ENCODE data around the gene KDM8. TPM values are rescaled to one million over a fixed set of nuclear protein-coding genes. Genes with fewer than 3 reads are reported as not detected.
A peak's percentile ranks its signal among the peaks of the same experiment; 100 is the strongest.

Gene KDM8
- total and polyA plus RNA-seq, 4 experiments from 2014 or later = 4.8 to 31.0 (median 18.4) TPM

DNA sequence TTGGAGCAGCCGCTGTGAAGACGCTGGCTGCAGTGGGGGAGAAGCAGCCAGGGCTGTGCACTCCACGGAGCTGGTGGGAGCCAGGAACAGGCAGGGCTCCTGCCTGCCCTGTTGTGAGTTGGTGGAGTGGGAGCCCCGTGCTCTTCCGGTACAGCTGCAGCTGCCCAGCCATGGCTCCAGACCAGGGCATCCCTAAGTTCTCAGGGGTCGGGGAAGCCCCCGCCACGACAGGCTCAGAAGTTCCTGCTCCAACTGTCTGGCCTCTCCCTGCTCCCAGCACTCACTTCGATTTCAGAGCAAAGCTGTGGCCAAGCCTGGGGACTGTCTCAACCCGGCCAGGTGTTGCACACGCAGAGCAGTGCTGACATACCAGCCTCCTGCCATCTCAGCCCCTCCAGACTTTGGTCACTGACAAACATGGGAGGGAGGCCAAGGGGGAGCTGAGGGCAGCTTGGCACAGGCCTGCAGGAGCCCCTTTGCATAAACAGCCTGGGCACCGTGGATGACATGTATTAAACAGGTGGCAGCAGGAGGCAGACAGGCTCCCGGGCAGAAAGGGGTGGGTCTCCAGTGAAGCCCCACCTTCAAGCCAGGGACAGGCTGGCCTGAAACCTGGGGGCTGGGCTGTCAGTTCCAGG lies 13.9 kb upstream of the KDM8 start:
- no peaks in the 10 kb centered on the region for H3K36me3 Mint-ChIP-seq
- POLR2A ChIA-PET (ENCODE audit: partially characterized antibody) = interaction anchor here (1.4 kb wide), 3 partner anchors 10 to 20 kb away, joined by 3 to 6 read pairs (median 5); partner anchors contain the start of gene KDM8

GRCh38 chr16:27190316-27190871 lies 12.9 kb upstream of the KDM8 start:
- Histone ChIP-seq H3K4me3 (ENCODE audit: low read length in 2 of 2) (no peak overlapping the region), H3K27ac (ENCODE audit: low read depth, low read length) (no peak overlapping the region), H3K36me3 (ENCODE audit: insufficient read depth, low read length) (no peaks in the 10 kb centered on the region), H3K27me3 (ENCODE audit: insufficient read depth, low read length) (no peaks in the 10 kb centered on the region), H3K9me3 (ENCODE audit: control insufficient read depth in 1 of 2, low read length in 2 of 2) (no peaks in the 10 kb centered on the region), H3K4me1 (ENCODE audit: insufficient read depth, low read length) (peaks cover 15% of the 10 kb centered on the region)
- intact Hi-C loops (cut with micrococcal nuclease) = no loop called here
- H3K4me3 Mint-ChIP-seq = no peak overlapping the region
- H3K27me3 Mint-ChIP-seq = no peaks in the 10 kb centered on the region
- H3K4me1 Mint-ChIP-seq = peaks cover 14 to 33% (median 20%) of the 10 kb centered on the region in 4 donors
- peak overlapping the region in 1 of 7 donors; percentile 22 for H3K27ac Mint-ChIP-seq
- ChIA-PET POLR2A (ENCODE audit: partially characterized antibody) (interaction anchor here (1.0 to 1.4 kb wide), 4 partner anchors 9 to 21 kb away, joined by 3 to 6 read pairs (median 4); partner anchors contain the start of gene KDM8), CTCF (ENCODE audit: partially characterized antibody) (interaction anchor here (1.5 to 11.1 kb wide), 2 partner anchors 12 to 16 kb away, joined by 3 to 164 read pairs; no protein-coding TSS in a partner anchor)
- no peaks in the 10 kb centered on the region for H3K36me3 Mint-ChIP-seq
- H3K9me3 Mint-ChIP-seq = no peaks in the 10 kb centered on the region
- no peak for DNase-seq

More for the DNA sequence above, 13.9 kb upstream of the KDM8 start:
- no peaks in the 10 kb centered on the region for H3K27me3 Mint-ChIP-seq
- Histone ChIP-seq H3K27me3 (ENCODE audit: insufficient read depth, low read length) (no peaks in the 10 kb centered on the region), H3K9me3 (ENCODE audit: control insufficient read depth in 1 of 2, low read length in 2 of 2) (no peaks in the 10 kb centered on the region), H3K4me1 (ENCODE audit: insufficient read depth, low read length) (peaks cover 6% of the 10 kb centered on the region), H3K27ac (ENCODE audit: low read depth, low read length) (no peak overlapping the region), H3K4me3 (ENCODE audit: low read length in 2 of 2) (no peak overlapping the region), H3K36me3 (ENCODE audit: insufficient read depth, low read length) (no peaks in the 10 kb centered on the region)
- H3K4me3 Mint-ChIP-seq = no peak overlapping the region
- no peak for DNase-seq
- no peak overlapping the region for H3K27ac Mint-ChIP-seq
- H3K4me1 Mint-ChIP-seq = peaks cover 7 to 23% (median 11%) of the 10 kb centered on the region in 4 donors
- CTCF ChIA-PET (ENCODE audit: partially characterized antibody) = interaction anchor here (0.7 to 11.1 kb wide), 4 partner anchors 10 to 78 kb away, joined by 3 to 164 read pairs (median 10); no protein-coding TSS in a partner anchor
- H3K9me3 Mint-ChIP-seq = no peaks in the 10 kb centered on the region
- intact Hi-C loops (cut with micrococcal nuclease) = no loop called here

GRCh38 chr16:27191352-27191924 lies 11.9 kb upstream of the KDM8 start:
- Mint-ChIP-seq H3K36me3 (no peaks in the 10 kb centered on the region), H3K9me3 (no peaks in the 10 kb centered on the region), H3K27ac (peak overlapping the region in 2 of 7 donors; percentile 55 to 75), H3K4me1 (peaks cover 22 to 38% (median 28%) of the 10 kb centered on the region in 4 donors), H3K27me3 (no peaks in the 10 kb centered on the region), H3K4me3 (no peak overlapping the region)
- Histone ChIP-seq H3K9me3 (ENCODE audit: control insufficient read depth in 1 of 2, low read length in 2 of 2) (no peaks in the 10 kb centered on the region), H3K36me3 (ENCODE audit: insufficient read depth, low read length) (no peaks in the 10 kb centered on the region), H3K27me3 (ENCODE audit: insufficient read depth, low read length) (no peaks in the 10 kb centered on the region), H3K4me3 (ENCODE audit: low read length in 2 of 2) (no peak overlapping the region), H3K27ac (ENCODE audit: low read depth, low read length) (no peak overlapping the region), H3K4me1 (ENCODE audit: insufficient read depth, low read length) (peaks cover 26% of the 10 kb centered on the region)
- ChIA-PET CTCF (ENCODE audit: partially characterized antibody) (interaction anchor here (1.2 to 11.1 kb wide), 3 partner anchors 13 to 18 kb away, joined by 3 to 164 read pairs (median 3); no protein-coding TSS in a partner anchor), POLR2A (ENCODE audit: partially characterized antibody) (interaction anchor here (1.0 to 5.3 kb wide), 2 partner anchors 12 kb away, joined by 3 to 33 read pairs; partner anchors contain the start of gene KDM8)
- intact Hi-C loops (cut with micrococcal nuclease) = no loop called here
- DNase-seq = no peak

DNA sequence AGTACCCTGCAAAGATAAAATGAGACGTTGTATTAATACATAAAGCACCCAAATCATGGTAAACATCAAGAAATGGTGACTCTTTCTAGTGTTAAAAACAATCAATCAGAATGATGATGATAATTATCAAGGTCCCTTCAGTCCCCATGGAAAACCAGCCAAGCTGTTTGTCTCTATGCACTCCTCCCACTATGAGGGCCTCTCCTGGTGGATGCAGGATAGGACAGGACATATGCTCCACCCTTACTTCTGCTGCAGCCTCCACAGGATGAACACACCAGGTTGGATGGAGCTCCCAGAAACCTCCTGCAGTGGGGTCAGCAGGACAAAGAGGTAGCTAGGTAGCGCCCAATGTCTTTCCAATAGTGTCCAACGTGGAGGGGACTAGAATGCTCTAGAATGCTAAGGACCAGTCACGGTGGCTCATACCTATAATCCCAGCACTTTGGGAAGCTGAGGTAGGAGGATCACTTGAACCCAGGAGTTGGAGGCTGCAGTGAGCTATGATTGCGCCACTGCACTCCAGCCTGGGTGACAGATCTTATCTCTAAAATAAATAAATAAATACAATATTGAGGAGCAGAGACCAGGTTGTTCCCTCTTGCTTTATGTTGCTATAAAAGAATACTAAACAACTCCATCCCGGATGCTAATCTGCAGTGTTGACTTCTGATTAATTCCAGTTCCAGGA lies 9.9 kb upstream of the KDM8 start:
- H3K27ac ChIP-seq (ENCODE audit: low read depth, low read length) = no peak overlapping the region
- CTCF ChIA-PET (ENCODE audit: partially characterized antibody) = interaction anchor here (0.9 to 11.1 kb wide), 7 partner anchors 11 to 252 kb away, joined by 3 to 164 read pairs (median 4); no protein-coding TSS in a partner anchor
- H3K36me3 Mint-ChIP-seq = no peaks in the 10 kb centered on the region
- peaks cover 0 to 3% (median 0%) of the 10 kb centered on the region in 8 donors for H3K9me3 Mint-ChIP-seq
- peaks cover 35 to 57% (median 46%) of the 10 kb centered on the region in 4 donors for H3K4me1 Mint-ChIP-seq
- peak overlapping the region in 5 of 7 donors; percentile 29 to 99 (median 72) for H3K27ac Mint-ChIP-seq
- POLR2A ChIA-PET (ENCODE audit: partially characterized antibody) = interaction anchor here (0.7 to 8.0 kb wide), 5 partner anchors 10 to 42 kb away, joined by 4 to 95 read pairs (median 27); partner anchors contain the start of gene KDM8
- H3K27me3 ChIP-seq (ENCODE audit: insufficient read depth, low read length) = no peaks in the 10 kb centered on the region
- no peak overlapping the region for H3K4me3 ChIP-seq (ENCODE audit: low read length in 2 of 2)
- H3K4me3 Mint-ChIP-seq = no peak overlapping the region
- H3K4me1 ChIP-seq (ENCODE audit: insufficient read depth, low read length) = peaks cover 46% of the 10 kb centered on the region
- H3K36me3 ChIP-seq (ENCODE audit: insufficient read depth, low read length) = no peaks in the 10 kb centered on the region
- no peak for DNase-seq
- H3K9me3 ChIP-seq (ENCODE audit: control insufficient read depth in 1 of 2, low read length in 2 of 2) = no peaks in the 10 kb centered on the region
- no peaks in the 10 kb centered on the region for H3K27me3 Mint-ChIP-seq
- intact Hi-C loops (cut with micrococcal nuclease) = no loop called here

- Mint-ChIP-seq H3K27me3 (no peaks in the 10 kb centered on the region), H3K4me1 (peaks cover 47 to 75% (median 63%) of the 10 kb centered on the region in 4 donors), H3K9me3 (peaks cover 0 to 7% (median 0%) of the 10 kb centered on the region in 8 donors), H3K36me3 (no peaks in the 10 kb centered on the region), H3K27ac (peak overlapping the region; percentile 85 to 99 (median 98)), H3K4me3 (peak overlapping the region in 4 of 8 donors; percentile 74 to 89 (median 84))
- DNase-seq = no peak
- Histone ChIP-seq H3K36me3 (ENCODE audit: insufficient read depth, low read length) (no peaks in the 10 kb centered on the region), H3K4me1 (ENCODE audit: insufficient read depth, low read length) (peaks cover 64% of the 10 kb centered on the region), H3K27me3 (ENCODE audit: insufficient read depth, low read length) (no peaks in the 10 kb centered on the region), H3K4me3 (ENCODE audit: low read length in 2 of 2) (no peak overlapping the region), H3K27ac (ENCODE audit: low read depth, low read length) (peak overlapping the region; percentile 43), H3K9me3 (ENCODE audit: control insufficient read depth in 1 of 2, low read length in 2 of 2) (no peaks in the 10 kb centered on the region)
- ChIA-PET CTCF (ENCODE audit: partially characterized antibody) (interaction anchor here (0.8 to 11.1 kb wide), 17 partner anchors 8 to 173 kb away, joined by 3 to 164 read pairs (median 5); no protein-coding TSS in a partner anchor), POLR2A (ENCODE audit: partially characterized antibody) (interaction anchor here (1.0 to 8.0 kb wide), 8 partner anchors 9 to 172 kb away, joined by 3 to 106 read pairs (median 22); partner anchors contain the start of gene KDM8)
- intact Hi-C loops (cut with micrococcal nuclease) = no loop called here
Measured at GRCh38 chr16:27195076-27195741, 8.1 kb upstream of the KDM8 start.

- Histone ChIP-seq H3K27ac (ENCODE audit: low read depth, low read length) (peak overlapping the region; percentile 43), H3K27me3 (ENCODE audit: insufficient read depth, low read length) (no peaks in the 10 kb centered on the region), H3K4me3 (ENCODE audit: low read length in 2 of 2) (no peak overlapping the region), H3K4me1 (ENCODE audit: insufficient read depth, low read length) (peaks cover 70% of the 10 kb centered on the region), H3K9me3 (ENCODE audit: control insufficient read depth in 1 of 2, low read length in 2 of 2) (no peaks in the 10 kb centered on the region), H3K36me3 (ENCODE audit: insufficient read depth, low read length) (no peaks in the 10 kb centered on the region)
- intact Hi-C loops (cut with micrococcal nuclease) = loop anchor here (1.0 kb wide), 3 partner anchors 17 to 41 kb away; no protein-coding TSS in a partner anchor
- Mint-ChIP-seq H3K9me3 (peaks cover 0 to 7% (median 0%) of the 10 kb centered on the region in 8 donors), H3K36me3 (no peaks in the 10 kb centered on the region), H3K27ac (peak overlapping the region; percentile 85 to 99 (median 98)), H3K27me3 (no peaks in the 10 kb centered on the region), H3K4me3 (peak overlapping the region in 7 of 8 donors; percentile 46 to 89 (median 79)), H3K4me1 (peaks cover 56 to 83% (median 71%) of the 10 kb centered on the region in 4 donors)
- peak; percentile 85 to 90 (median 86) for DNase-seq
- ChIA-PET CTCF (ENCODE audit: partially characterized antibody) (interaction anchor here (1.0 to 11.1 kb wide), 17 partner anchors 8 to 255 kb away, joined by 3 to 164 read pairs (median 5); no protein-coding TSS in a partner anchor), POLR2A (ENCODE audit: partially characterized antibody) (interaction anchor here (0.6 to 8.0 kb wide), 14 partner anchors 8 to 262 kb away, joined by 3 to 106 read pairs (median 4); partner anchors contain the start of gene KDM8)
Measured at GRCh38 chr16:27195941-27196595, 7.3 kb upstream of the KDM8 start.
